WTC11 (cell line): ENCODE measurements around the gene MACROD2. TPM values are rescaled to one million over a fixed set of nuclear protein-coding genes. Genes with fewer than 3 reads are reported as not detected.

Experiments used
- ATAC-seq: fragments of 200-7000 bp; cut with Tn5 transposase; 2 replicates; pipeline ENCODE4 v1.10.0; 2021; ENCODE audit warnings: mild to moderate bottlenecking, moderate library complexity
- CTCF ChIA-PET: fragments of 300-600 bp; sonication (Branson Sonifier 250); formaldehyde crosslinking; loops from one replicate; lab custom pipeline; 2021; ENCODE audit warnings: antibody characterized with exemption; lab: Charles Lee
- POLR2A ChIA-PET: fragments of 350-600 bp; sonication (Branson Sonifier 250); formaldehyde crosslinking; loops from one replicate; lab custom pipeline; 2021; ENCODE audit warnings: antibody characterized with exemption; lab: Charles Lee
- DNase-seq: peaks from one replicate; pipeline ENCODE4 v3.0.0; 2021; ENCODE audit warnings: low spot score
- H3K27ac Mint-ChIP-seq: 2 replicates; pipeline ENCODE4 v1.8.0; 2021; ENCODE audit warnings: mixed read lengths
- H3K27me3 Mint-ChIP-seq: 2 replicates; pipeline ENCODE4 v1.8.0; 2021; ENCODE audit warnings: low read depth, mild to moderate bottlenecking, moderate library complexity, mixed read lengths
- H3K36me3 Mint-ChIP-seq: 2 replicates; pipeline ENCODE4 v1.8.0; 2021; ENCODE audit warnings: mixed read lengths
- H3K4me1 Mint-ChIP-seq: 2 replicates; pipeline ENCODE4 v1.8.0; 2022; ENCODE audit warnings: mixed read lengths
- H3K4me3 Mint-ChIP-seq: 2 replicates; pipeline ENCODE4 v1.8.0; 2021; ENCODE audit warnings: mild to moderate bottlenecking, moderate library complexity, mixed read lengths
- H3K9me3 Mint-ChIP-seq: 2 replicates; pipeline ENCODE4 v1.8.0; 2021; ENCODE audit warnings: mixed read lengths
- ATF1 ChIP-seq: sonication (generic); formaldehyde crosslinking; IDR thresholded peaks from 2 replicates; pipeline ENCODE4 v1.8.1; 2023; ENCODE audit warnings: mild to moderate bottlenecking, moderate library complexity, missing genetic modification reagents
- CREB1 ChIP-seq: sonication (generic); formaldehyde crosslinking; IDR thresholded peaks from 2 replicates; pipeline ENCODE4 v1.8.0; 2023; ENCODE audit warnings: mild to moderate bottlenecking, missing genetic modification reagents
- CREM ChIP-seq: sonication (generic); formaldehyde crosslinking; IDR thresholded peaks from 2 replicates; pipeline ENCODE4 v1.8.1; 2022; ENCODE audit warnings: mild to moderate bottlenecking, missing genetic modification reagents, moderate library complexity
- ESRRA ChIP-seq: sonication (generic); formaldehyde crosslinking; IDR thresholded peaks from 2 replicates; pipeline ENCODE4 v1.8.1; 2022; ENCODE audit warnings: mild to moderate bottlenecking, missing genetic modification reagents, borderline replicate concordance
- FOXP1 ChIP-seq: sonication (generic); formaldehyde crosslinking; IDR thresholded peaks from 2 replicates; pipeline ENCODE4 v1.8.0; 2022; ENCODE audit warnings: missing genetic modification reagents, mild to moderate bottlenecking, moderate library complexity, borderline replicate concordance
- GABPB1 ChIP-seq: sonication (generic); formaldehyde crosslinking; IDR thresholded peaks from 2 replicates; pipeline ENCODE4 v1.8.1; 2023; ENCODE audit warnings: mild to moderate bottlenecking, missing genetic modification reagents
- GRHL2 ChIP-seq: fragments of 250-450 bp; sonication (Bioruptor Pico); IDR thresholded peaks from 2 replicates; pipeline ENCODE4 v1.8.0; 2022; ENCODE audit warnings: mild to moderate bottlenecking, moderate library complexity; ENCODE audit not compliant: insufficient replicate concordance, severe bottlenecking
- KAT7 ChIP-seq: sonication (generic); formaldehyde crosslinking; IDR thresholded peaks from 2 replicates; pipeline ENCODE4 v1.8.1; 2023; ENCODE audit warnings: missing genetic modification reagents, mild to moderate bottlenecking, borderline replicate concordance
- MXD4 ChIP-seq: fragments of 250-450 bp; sonication (Bioruptor Pico); IDR thresholded peaks from 2 replicates; pipeline ENCODE4 v1.8.0; 2021; ENCODE audit warnings: mild to moderate bottlenecking, moderate library complexity, borderline replicate concordance
- NR2C2 ChIP-seq: sonication (generic); formaldehyde crosslinking; IDR thresholded peaks from 2 replicates; pipeline ENCODE4 v1.8.0; 2022; ENCODE audit warnings: mild to moderate bottlenecking, missing genetic modification reagents
- OVOL2 ChIP-seq: fragments of 250-450 bp; sonication (Bioruptor Pico); IDR thresholded peaks from 2 replicates; pipeline ENCODE4 v1.9.0; 2021; ENCODE audit warnings: mild to moderate bottlenecking, borderline replicate concordance
- PRRX2 ChIP-seq: fragments of 250-450 bp; sonication (Bioruptor Pico); IDR thresholded peaks from 2 replicates; pipeline ENCODE4 v1.8.0; 2021; ENCODE audit warnings: mild to moderate bottlenecking
- TP53 ChIP-seq: sonication (generic); formaldehyde crosslinking; IDR thresholded peaks from 2 replicates; pipeline ENCODE4 v1.8.1; 2023; ENCODE audit warnings: mild to moderate bottlenecking, missing genetic modification reagents
- ZNF138 ChIP-seq: sonication (generic); formaldehyde crosslinking; conservative IDR thresholded peaks from 2 replicates; pipeline ENCODE4 v1.8.1; 2022; ENCODE audit warnings: mild to moderate bottlenecking, moderate library complexity, missing genetic modification reagents
- ZNF263 ChIP-seq: sonication (generic); formaldehyde crosslinking; IDR thresholded peaks from 2 replicates; pipeline ENCODE4 v1.8.1; 2022; ENCODE audit warnings: low read depth, mild to moderate bottlenecking, moderate library complexity, missing genetic modification reagents
- ZNF416 ChIP-seq: fragments of 250-450 bp; sonication (Bioruptor Pico); IDR thresholded peaks from 2 replicates; pipeline ENCODE4 v1.9.0; 2021; ENCODE audit warnings: mild to moderate bottlenecking, inconsistent platforms
- total RNA-seq: library from RNA; stranded (reverse); gene quantifications from 3 replicates; pipeline ENCODE4 v1.2.3, GENCODE V29; 2021
- TF ChIP-seq, protein P1 (sequence below): sonication (generic); formaldehyde crosslinking; conservative IDR thresholded peaks from 2 replicates; pipeline ENCODE4 v1.8.1; 2023; ENCODE audit warnings: mild to moderate bottlenecking, low read depth, missing genetic modification reagents, moderate library complexity
- TF ChIP-seq, protein P2 (sequence below): sonication (generic); formaldehyde crosslinking; IDR thresholded peaks from 2 replicates; pipeline ENCODE4 v1.8.1; 2023; ENCODE audit warnings: mild to moderate bottlenecking, missing genetic modification reagents, moderate library complexity
- TF ChIP-seq, protein P3 (sequence below): sonication (generic); formaldehyde crosslinking; IDR thresholded peaks from 2 replicates; pipeline ENCODE4 v1.8.1; 2022; ENCODE audit warnings: low read depth, missing genetic modification reagents, borderline replicate concordance
- TF ChIP-seq, protein P4 (sequence below): sonication (generic); formaldehyde crosslinking; IDR thresholded peaks from 2 replicates; pipeline ENCODE4 v1.8.0; 2022; ENCODE audit warnings: mild to moderate bottlenecking, missing genetic modification reagents
- TF ChIP-seq, protein P5 (sequence below): sonication (generic); formaldehyde crosslinking; IDR thresholded peaks from 2 replicates; pipeline ENCODE4 v1.8.0; 2023; ENCODE audit warnings: missing genetic modification reagents
- TF ChIP-seq, protein P6 (sequence below): fragments of 250-450 bp; sonication (Bioruptor Pico); IDR thresholded peaks from 2 replicates; pipeline ENCODE4 v1.9.0; 2021; ENCODE audit warnings: mild to moderate bottlenecking

MACROD2 gene
- total RNA-seq, 1 experiment from 2014 or later = 4.1 TPM

DNA sequence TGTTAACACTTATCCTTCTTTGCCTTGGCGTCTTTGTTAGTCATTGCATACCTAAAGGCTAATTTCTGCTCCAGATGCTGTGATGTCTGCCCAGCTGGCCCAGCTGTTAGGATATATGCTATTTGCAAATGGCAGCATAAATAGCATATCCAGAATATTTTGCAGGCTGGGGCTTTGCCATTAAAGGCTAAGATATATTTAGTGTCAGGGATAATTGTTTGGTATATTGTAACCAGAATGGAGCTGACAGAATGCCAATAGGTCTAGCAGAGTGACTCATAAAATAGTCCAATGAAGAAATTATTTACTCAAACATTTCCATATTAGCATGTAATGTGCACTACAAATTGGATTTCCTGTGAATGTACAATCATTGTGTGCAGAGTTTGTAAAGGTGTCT, 926.2 kb downstream of the MACROD2 start (continued):
- TF ChIP-seq, protein P1, sequence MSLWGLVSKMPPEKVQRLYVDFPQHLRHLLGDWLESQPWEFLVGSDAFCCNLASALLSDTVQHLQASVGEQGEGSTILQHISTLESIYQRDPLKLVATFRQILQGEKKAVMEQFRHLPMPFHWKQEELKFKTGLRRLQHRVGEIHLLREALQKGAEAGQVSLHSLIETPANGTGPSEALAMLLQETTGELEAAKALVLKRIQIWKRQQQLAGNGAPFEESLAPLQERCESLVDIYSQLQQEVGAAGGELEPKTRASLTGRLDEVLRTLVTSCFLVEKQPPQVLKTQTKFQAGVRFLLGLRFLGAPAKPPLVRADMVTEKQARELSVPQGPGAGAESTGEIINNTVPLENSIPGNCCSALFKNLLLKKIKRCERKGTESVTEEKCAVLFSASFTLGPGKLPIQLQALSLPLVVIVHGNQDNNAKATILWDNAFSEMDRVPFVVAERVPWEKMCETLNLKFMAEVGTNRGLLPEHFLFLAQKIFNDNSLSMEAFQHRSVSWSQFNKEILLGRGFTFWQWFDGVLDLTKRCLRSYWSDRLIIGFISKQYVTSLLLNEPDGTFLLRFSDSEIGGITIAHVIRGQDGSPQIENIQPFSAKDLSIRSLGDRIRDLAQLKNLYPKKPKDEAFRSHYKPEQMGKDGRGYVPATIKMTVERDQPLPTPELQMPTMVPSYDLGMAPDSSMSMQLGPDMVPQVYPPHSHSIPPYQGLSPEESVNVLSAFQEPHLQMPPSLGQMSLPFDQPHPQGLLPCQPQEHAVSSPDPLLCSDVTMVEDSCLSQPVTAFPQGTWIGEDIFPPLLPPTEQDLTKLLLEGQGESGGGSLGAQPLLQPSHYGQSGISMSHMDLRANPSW (CRISPR knock-in tag) = no peak
- TF ChIP-seq OVOL2 (no peak), TP53 (CRISPR knock-in tag) (no peak), CREB1 (CRISPR knock-in tag) (no peak)
- TF ChIP-seq, all 79 proteins: peak for 0

DNA sequence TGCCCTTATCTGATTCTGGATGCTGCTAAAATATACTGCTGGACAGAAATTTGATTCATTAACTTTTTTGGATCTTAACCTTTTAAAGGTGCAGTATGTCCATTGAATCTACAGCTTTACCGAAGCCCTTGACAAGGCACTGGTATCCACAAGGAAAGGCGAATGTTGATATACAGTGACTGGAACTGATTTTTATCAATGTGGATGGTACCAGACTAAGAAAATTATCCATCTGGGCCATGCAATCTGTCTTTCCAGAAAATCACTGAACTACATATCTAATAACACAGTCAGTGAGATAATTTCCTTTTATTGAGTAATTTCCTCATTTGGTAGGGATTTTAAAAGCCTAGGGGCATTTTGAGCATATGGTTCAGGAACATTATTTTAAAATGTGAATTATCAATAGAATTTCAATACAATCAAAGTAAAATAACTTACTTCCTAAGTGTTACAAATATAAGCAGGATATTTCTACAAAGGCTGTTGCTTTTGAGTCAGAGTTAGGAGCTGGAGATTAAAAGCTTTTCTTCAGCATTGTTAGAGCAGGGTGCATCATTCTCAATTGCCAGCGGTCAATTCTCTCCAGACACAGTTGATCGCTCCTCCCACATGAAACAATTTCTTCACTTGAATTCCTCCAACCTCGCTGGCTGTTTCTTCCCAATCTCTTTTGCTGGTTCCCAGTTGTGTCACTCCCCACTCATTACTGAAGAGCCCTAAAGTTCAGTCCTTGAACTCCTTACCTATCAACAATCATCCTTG, 927.4 kb downstream of the MACROD2 start:
- no peak overlapping the region for H3K27ac Mint-ChIP-seq
- H3K27me3 Mint-ChIP-seq = no peaks in the 10 kb centered on the region
- no peaks in the 10 kb centered on the region for H3K36me3 Mint-ChIP-seq
- peaks cover under 1% of the 10 kb centered on the region; the same call in 1 of the 2 replicates for H3K9me3 Mint-ChIP-seq
- no peak for ATAC-seq
- DNase-seq = no peak
- CTCF ChIA-PET = no interaction called here
- POLR2A ChIA-PET = no interaction called here
- no peak overlapping the region for H3K4me3 Mint-ChIP-seq
- TF ChIP-seq, protein P2, sequence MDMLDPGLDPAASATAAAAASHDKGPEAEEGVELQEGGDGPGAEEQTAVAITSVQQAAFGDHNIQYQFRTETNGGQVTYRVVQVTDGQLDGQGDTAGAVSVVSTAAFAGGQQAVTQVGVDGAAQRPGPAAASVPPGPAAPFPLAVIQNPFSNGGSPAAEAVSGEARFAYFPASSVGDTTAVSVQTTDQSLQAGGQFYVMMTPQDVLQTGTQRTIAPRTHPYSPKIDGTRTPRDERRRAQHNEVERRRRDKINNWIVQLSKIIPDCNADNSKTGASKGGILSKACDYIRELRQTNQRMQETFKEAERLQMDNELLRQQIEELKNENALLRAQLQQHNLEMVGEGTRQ (CRISPR knock-in tag) = no peak
- no peak for TF ChIP-seq ATF1 (CRISPR knock-in tag)
- peaks cover 49% of the 10 kb centered on the region for H3K4me1 Mint-ChIP-seq

DNA sequence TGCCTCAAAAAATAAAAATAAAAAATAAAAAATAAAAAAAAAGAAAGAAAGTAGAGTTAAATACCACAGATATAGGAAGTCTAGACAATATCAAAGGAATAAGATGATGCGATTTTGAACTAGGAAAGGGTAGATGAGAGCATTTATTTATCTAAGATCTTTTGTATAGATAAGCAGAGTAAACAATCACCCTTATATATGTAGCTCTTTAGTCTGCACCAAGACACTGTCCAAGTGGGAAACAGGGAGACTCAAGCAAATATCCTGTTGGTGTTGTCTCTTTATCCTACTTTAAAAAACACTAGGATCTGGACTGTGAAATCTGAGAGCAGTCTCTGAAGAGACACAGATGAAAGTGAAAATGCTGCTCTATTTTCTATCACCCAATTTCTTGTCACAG, 929.1 kb downstream of the MACROD2 start:
- ChIA-PET POLR2A (no interaction called here), CTCF (no interaction called here)
- H3K4me1 Mint-ChIP-seq = peaks cover 35% of the 10 kb centered on the region
- no peaks in the 10 kb centered on the region for H3K36me3 Mint-ChIP-seq
- H3K27me3 Mint-ChIP-seq = no peaks in the 10 kb centered on the region
- ATAC-seq (no peak), DNase-seq (no peak)
- H3K9me3 Mint-ChIP-seq = no peaks in the 10 kb centered on the region
- no peak overlapping the region for H3K4me3 Mint-ChIP-seq
- no peak overlapping the region for H3K27ac Mint-ChIP-seq
- TF ChIP-seq, protein P3, sequence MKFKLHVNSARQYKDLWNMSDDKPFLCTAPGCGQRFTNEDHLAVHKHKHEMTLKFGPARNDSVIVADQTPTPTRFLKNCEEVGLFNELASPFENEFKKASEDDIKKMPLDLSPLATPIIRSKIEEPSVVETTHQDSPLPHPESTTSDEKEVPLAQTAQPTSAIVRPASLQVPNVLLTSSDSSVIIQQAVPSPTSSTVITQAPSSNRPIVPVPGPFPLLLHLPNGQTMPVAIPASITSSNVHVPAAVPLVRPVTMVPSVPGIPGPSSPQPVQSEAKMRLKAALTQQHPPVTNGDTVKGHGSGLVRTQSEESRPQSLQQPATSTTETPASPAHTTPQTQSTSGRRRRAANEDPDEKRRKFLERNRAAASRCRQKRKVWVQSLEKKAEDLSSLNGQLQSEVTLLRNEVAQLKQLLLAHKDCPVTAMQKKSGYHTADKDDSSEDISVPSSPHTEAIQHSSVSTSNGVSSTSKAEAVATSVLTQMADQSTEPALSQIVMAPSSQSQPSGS (CRISPR knock-in tag) = no peak
- TF ChIP-seq NR2C2 (CRISPR knock-in tag) (no peak), KAT7 (CRISPR knock-in tag) (no peak), GABPB1 (CRISPR knock-in tag) (no peak), GRHL2 (CRISPR knock-in tag) (no peak), ESRRA (CRISPR knock-in tag) (no peak), FOXP1 (CRISPR knock-in tag) (no peak), ZNF416 (CRISPR knock-in tag) (no peak), PRRX2 (no peak), ZNF263 (CRISPR knock-in tag) (no peak), MXD4 (CRISPR knock-in tag) (no peak), CREM (CRISPR knock-in tag) (no peak), ZNF138 (no peak)
- TF ChIP-seq, protein P4, sequence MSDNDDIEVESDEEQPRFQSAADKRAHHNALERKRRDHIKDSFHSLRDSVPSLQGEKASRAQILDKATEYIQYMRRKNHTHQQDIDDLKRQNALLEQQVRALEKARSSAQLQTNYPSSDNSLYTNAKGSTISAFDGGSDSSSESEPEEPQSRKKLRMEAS = no peak
- TF ChIP-seq, protein P1 (CRISPR knock-in tag) = no peak
- TF ChIP-seq, protein P5, sequence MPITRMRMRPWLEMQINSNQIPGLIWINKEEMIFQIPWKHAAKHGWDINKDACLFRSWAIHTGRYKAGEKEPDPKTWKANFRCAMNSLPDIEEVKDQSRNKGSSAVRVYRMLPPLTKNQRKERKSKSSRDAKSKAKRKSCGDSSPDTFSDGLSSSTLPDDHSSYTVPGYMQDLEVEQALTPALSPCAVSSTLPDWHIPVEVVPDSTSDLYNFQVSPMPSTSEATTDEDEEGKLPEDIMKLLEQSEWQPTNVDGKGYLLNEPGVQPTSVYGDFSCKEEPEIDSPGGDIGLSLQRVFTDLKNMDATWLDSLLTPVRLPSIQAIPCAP = no peak
- TF ChIP-seq, protein P6, sequence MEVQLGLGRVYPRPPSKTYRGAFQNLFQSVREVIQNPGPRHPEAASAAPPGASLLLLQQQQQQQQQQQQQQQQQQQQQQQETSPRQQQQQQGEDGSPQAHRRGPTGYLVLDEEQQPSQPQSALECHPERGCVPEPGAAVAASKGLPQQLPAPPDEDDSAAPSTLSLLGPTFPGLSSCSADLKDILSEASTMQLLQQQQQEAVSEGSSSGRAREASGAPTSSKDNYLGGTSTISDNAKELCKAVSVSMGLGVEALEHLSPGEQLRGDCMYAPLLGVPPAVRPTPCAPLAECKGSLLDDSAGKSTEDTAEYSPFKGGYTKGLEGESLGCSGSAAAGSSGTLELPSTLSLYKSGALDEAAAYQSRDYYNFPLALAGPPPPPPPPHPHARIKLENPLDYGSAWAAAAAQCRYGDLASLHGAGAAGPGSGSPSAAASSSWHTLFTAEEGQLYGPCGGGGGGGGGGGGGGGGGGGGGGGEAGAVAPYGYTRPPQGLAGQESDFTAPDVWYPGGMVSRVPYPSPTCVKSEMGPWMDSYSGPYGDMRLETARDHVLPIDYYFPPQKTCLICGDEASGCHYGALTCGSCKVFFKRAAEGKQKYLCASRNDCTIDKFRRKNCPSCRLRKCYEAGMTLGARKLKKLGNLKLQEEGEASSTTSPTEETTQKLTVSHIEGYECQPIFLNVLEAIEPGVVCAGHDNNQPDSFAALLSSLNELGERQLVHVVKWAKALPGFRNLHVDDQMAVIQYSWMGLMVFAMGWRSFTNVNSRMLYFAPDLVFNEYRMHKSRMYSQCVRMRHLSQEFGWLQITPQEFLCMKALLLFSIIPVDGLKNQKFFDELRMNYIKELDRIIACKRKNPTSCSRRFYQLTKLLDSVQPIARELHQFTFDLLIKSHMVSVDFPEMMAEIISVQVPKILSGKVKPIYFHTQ (CRISPR knock-in tag) = no peak
